ENCODE measurements around the gene CPT1B.

- no peak for TF ChIP-seq CTCF (IDR thresholded peaks at IDR 0.05)
- TF ChIP-seq POLR2A (IDR thresholded peaks at IDR 0.05), result no peak
Measured at GRCh38 chr22:50624347-50625130, 46.3 kb upstream of the CPT1B start.

Data from thyroid gland (tissue), 4 donors.